ENCODE data around the gene PIGL. TPM values are rescaled to one million over a fixed set of nuclear protein-coding genes. Genes with fewer than 3 reads are reported as not detected.
A peak's percentile ranks its signal among the peaks of the same experiment; 100 is the strongest.

The PIGL gene
- total and polyA plus RNA-seq, 7 donors = 3.0 to 42.4 (median 24.2) TPM

DNA sequence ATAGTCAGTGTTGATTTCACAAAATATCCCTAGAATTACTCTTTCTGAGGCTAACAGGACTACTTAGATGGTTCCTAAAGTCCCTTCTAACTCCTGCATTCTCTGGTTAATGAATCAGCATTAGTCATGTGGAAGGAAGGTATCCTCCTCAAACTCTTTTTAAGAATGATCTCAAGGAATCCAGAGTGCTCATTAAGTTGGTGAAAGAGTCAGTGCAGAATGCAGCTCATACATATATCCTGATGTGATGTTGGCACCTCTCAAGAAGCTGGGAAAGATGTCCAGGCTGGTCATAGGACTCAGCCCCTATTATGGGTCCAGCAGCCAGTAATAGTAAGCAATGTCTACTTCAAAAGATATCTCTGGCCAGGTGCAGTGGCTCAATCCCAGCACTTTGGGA is 65.5 kb downstream of the PIGL start:
- Histone ChIP-seq H3K4me3 (no peak overlapping the region), H3K27ac (no peak overlapping the region), H3K36me3 (no peaks in the 10 kb centered on the region), H3K4me1 (peaks cover 0 to 28% (median 24%) of the 10 kb centered on the region in 4 donors), H3K9me3 (no peaks in the 10 kb centered on the region), H3K27me3 (no peaks in the 10 kb centered on the region)
- TF ChIP-seq POLR2AphosphoS5 (IDR thresholded peaks at IDR 0.05) (no peak), POLR2A (IDR thresholded peaks at IDR 0.05) (no peak), EP300 (IDR thresholded peaks at IDR 0.05) (no peak)
- TF ChIP-seq, protein P1, sequence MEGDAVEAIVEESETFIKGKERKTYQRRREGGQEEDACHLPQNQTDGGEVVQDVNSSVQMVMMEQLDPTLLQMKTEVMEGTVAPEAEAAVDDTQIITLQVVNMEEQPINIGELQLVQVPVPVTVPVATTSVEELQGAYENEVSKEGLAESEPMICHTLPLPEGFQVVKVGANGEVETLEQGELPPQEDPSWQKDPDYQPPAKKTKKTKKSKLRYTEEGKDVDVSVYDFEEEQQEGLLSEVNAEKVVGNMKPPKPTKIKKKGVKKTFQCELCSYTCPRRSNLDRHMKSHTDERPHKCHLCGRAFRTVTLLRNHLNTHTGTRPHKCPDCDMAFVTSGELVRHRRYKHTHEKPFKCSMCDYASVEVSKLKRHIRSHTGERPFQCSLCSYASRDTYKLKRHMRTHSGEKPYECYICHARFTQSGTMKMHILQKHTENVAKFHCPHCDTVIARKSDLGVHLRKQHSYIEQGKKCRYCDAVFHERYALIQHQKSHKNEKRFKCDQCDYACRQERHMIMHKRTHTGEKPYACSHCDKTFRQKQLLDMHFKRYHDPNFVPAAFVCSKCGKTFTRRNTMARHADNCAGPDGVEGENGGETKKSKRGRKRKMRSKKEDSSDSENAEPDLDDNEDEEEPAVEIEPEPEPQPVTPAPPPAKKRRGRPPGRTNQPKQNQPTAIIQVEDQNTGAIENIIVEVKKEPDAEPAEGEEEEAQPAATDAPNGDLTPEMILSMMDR (IDR thresholded peaks at IDR 0.05) = no peak
- intact Hi-C loops (cut with DNase I) = no loop called here
- no peak for DNase-seq

DNA sequence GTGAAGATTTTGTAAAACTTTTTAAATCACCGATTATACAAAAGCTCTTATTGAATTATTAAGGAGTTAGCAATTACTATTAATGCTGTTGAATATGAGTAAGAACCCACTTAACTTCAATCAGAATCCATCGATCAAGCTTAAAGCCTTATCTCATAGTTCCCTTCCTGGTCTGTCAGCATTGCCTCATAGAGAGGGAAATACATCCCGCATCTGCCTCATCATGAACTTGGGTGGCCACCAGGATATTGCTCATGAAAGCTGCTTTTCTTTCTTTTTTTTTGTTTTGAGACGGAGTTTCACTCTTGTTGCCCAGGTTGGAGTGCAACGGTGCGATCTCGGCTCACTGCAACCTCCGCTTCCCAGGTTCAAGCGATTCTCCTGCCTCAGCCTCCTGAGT is 66.7 kb downstream of the PIGL start:
- TF ChIP-seq POLR2A (IDR thresholded peaks at IDR 0.05) (no peak), POLR2AphosphoS5 (IDR thresholded peaks at IDR 0.05) (no peak), EP300 (IDR thresholded peaks at IDR 0.05) (no peak)
- TF ChIP-seq, protein P1 (IDR thresholded peaks at IDR 0.05) = no peak
- intact Hi-C loops (cut with DNase I) = no loop called here
- peaks cover 0 to 33% (median 30%) of the 10 kb centered on the region in 4 donors for H3K4me1 ChIP-seq
- no peaks in the 10 kb centered on the region for H3K27me3 ChIP-seq
- DNase-seq = no peak
- 96 to 98% methylated on average over 9 of the region's 9 CpGs for WGBS, 2 donors
- no peaks in the 10 kb centered on the region for H3K36me3 ChIP-seq
- no peak overlapping the region for H3K27ac ChIP-seq
- no peak overlapping the region for H3K4me3 ChIP-seq
- no peaks in the 10 kb centered on the region for H3K9me3 ChIP-seq

DNA sequence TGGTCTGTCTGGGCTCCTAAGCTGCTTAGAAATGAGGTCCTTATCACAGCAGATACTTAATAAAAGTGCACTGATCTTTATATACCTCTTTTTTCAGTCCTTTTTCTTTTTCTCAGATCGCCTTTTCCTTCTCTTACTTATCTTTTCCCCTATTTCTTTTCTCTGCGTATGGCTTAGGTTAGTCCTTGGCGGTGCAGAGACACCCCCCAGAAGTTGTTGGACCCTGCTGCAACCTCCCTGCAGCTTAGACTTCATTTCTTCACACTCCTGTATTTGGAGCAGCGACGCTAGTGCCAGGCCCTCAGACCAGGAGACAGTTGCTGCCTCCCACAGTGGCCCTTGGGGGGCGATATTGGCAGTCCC is 68.6 kb downstream of the PIGL start:
- intact Hi-C loops (cut with DNase I) = loop anchor here (5.0 kb wide), 1 partner anchor 67 kb away; the partner anchor contains the start of gene CENPV

DNA sequence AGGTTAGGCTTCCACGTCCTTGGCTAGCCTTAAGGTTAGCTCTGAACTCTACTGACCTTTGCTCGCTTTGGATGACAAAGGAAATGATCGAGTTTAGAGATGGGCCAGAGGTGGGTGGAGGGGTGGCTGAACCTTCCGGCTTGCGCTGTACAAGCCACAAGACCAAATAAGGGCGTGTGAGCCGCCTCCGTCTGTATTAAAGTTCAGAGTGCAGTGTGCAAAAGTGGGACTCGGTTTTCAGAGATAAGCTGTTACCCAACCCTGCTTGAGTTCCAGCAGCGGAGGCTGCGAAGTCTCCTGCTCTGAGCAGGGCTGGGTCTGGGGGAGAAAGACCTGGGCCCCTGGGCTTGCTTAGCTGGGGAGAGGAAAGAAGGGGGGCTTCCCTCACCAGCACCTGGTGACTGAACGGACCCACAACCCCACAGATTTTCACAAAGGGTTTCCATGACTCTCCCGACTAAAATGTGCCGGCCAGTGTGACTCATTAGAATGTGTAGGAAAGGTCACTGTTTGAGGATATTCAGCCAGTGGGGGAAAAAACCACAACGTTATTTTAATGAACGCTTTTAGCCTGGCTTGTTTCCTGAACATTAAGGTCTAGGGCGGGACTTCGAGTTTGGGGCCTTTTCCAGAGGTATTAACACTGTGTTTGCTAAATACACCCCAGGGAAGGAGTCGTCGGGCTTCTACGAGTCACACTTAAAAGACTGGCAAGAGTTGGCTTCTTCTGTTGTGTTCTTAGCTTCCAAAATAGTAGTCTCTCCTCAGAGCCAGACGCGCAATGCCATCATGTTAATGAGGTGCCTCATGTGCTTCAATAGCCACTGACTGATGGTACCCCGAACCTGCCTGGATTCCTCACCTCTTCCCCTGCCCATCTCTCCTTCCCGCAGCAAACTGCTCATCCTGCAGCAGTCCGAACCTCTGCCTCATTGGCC is 69.3 kb downstream of the PIGL start:
- H3K4me1 ChIP-seq = peaks cover 0 to 33% (median 30%) of the 10 kb centered on the region in 4 donors
- 13 to 14% methylated on average over 26 of the region's 26 CpGs for WGBS, 2 donors
- TF ChIP-seq, protein P1 (IDR thresholded peaks at IDR 0.05) = no peak
- TF ChIP-seq POLR2A (IDR thresholded peaks at IDR 0.05) = peak in 1 of 2 donors; percentile 76
- TF ChIP-seq EP300 (IDR thresholded peaks at IDR 0.05) = peak in 1 of 4 donors; percentile 14
- peak; percentile 56 to 75 (median 68) for TF ChIP-seq POLR2AphosphoS5 (IDR thresholded peaks at IDR 0.05)
- no peaks in the 10 kb centered on the region for H3K9me3 ChIP-seq
- peak overlapping the region in 3 of 4 donors; percentile 1 to 15 (median 8) for H3K4me3 ChIP-seq
- intact Hi-C loops (cut with DNase I) = loop anchor here (5.0 kb wide), 1 partner anchor 66 kb away; the partner anchor contains the start of gene CENPV
- no peaks in the 10 kb centered on the region for H3K36me3 ChIP-seq
- DNase-seq = peak; percentile 93
- no peaks in the 10 kb centered on the region for H3K27me3 ChIP-seq
- peak overlapping the region; percentile 78 to 88 (median 88) for H3K27ac ChIP-seq

More for the DNA sequence above, 68.6 kb downstream of the PIGL start:
- WGBS, 2 donors = 17 to 35% methylated on average over 6 of the region's 6 CpGs
- peak overlapping the region; percentile 78 to 88 (median 88) for H3K27ac ChIP-seq
- H3K4me3 ChIP-seq = peak overlapping the region in 3 of 4 donors; percentile 1 to 15 (median 8)
- no peaks in the 10 kb centered on the region for H3K36me3 ChIP-seq
- H3K27me3 ChIP-seq = no peaks in the 10 kb centered on the region
- no peaks in the 10 kb centered on the region for H3K9me3 ChIP-seq
- no peak for DNase-seq
- TF ChIP-seq, protein P1 (IDR thresholded peaks at IDR 0.05) = peak in 2 of 4 experiments; percentile 13 to 25
- no peak for TF ChIP-seq POLR2A (IDR thresholded peaks at IDR 0.05)
- no peak for TF ChIP-seq POLR2AphosphoS5 (IDR thresholded peaks at IDR 0.05)
- no peak for TF ChIP-seq EP300 (IDR thresholded peaks at IDR 0.05)
- H3K4me1 ChIP-seq = peaks cover 0 to 33% (median 30%) of the 10 kb centered on the region in 4 donors

Data from sigmoid colon (tissue), 7 donors.